ENCODE data around the gene C4orf54.

DNA sequence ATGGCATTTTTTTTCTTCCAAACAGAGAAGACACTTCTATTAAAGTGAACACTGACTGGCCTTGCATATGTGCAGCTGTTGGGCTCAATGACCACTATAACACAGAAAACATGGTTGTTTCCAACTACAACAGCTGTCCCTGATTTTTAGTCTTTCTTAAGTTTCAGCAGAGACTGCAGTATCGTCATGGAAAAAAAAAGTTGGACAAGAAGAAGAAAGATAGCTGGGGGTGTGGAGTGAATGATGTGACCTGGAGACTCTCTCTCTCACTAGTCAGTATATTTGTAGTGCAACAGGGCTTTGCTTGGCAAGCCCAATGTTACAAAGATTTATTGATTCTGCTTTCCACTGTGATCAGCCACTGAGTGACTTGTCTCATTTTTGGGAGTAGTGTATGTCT lies 29.5 kb upstream of the C4orf54 start:
- TF ChIP-seq, protein P1, sequence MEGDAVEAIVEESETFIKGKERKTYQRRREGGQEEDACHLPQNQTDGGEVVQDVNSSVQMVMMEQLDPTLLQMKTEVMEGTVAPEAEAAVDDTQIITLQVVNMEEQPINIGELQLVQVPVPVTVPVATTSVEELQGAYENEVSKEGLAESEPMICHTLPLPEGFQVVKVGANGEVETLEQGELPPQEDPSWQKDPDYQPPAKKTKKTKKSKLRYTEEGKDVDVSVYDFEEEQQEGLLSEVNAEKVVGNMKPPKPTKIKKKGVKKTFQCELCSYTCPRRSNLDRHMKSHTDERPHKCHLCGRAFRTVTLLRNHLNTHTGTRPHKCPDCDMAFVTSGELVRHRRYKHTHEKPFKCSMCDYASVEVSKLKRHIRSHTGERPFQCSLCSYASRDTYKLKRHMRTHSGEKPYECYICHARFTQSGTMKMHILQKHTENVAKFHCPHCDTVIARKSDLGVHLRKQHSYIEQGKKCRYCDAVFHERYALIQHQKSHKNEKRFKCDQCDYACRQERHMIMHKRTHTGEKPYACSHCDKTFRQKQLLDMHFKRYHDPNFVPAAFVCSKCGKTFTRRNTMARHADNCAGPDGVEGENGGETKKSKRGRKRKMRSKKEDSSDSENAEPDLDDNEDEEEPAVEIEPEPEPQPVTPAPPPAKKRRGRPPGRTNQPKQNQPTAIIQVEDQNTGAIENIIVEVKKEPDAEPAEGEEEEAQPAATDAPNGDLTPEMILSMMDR (IDR thresholded peaks at IDR 0.05; ENCODE audit: control extremely low read depth in 1 of 3, insufficient read depth in 1 of 3, low read depth in 1 of 3, low read length in 3 of 3), result no peak
- TF ChIP-seq, protein P2, sequence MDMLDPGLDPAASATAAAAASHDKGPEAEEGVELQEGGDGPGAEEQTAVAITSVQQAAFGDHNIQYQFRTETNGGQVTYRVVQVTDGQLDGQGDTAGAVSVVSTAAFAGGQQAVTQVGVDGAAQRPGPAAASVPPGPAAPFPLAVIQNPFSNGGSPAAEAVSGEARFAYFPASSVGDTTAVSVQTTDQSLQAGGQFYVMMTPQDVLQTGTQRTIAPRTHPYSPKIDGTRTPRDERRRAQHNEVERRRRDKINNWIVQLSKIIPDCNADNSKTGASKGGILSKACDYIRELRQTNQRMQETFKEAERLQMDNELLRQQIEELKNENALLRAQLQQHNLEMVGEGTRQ (IDR thresholded peaks at IDR 0.05; ENCODE audit: low read length), result no peak
- TF ChIP-seq BRCA1 (IDR thresholded peaks at IDR 0.05; ENCODE audit: low read depth, low read length) (no peak), JUND (IDR thresholded peaks at IDR 0.05; ENCODE audit: low read length) (no peak), MAFK (IDR thresholded peaks at IDR 0.05; ENCODE audit: low read depth, low read length) (no peak), EP300 (IDR thresholded peaks at IDR 0.05; ENCODE audit: borderline replicate concordance in 1 of 2, low read depth in 2 of 2, low read length in 2 of 2) (no peak), POLR2A (IDR thresholded peaks at IDR 0.05; ENCODE audit: control extremely low read depth in 1 of 2, low read depth in 2 of 2, low read length in 2 of 2) (no peak), RAD21 (IDR thresholded peaks at IDR 0.05 in 1 of 2, conservative IDR thresholded peaks at IDR 0.05 in 1 of 2; ENCODE audit: low read depth in 2 of 2, low read length in 2 of 2) (no peak), RNF2 (IDR thresholded peaks at IDR 0.05; ENCODE audit: borderline replicate concordance, low read depth, low read length, missing control alignments, poor library complexity, severe bottlenecking) (no peak), SIX5 (IDR thresholded peaks at IDR 0.05; ENCODE audit: low read depth, low read length) (no peak), POLR2AphosphoS5 (IDR thresholded peaks at IDR 0.05; ENCODE audit: low read depth, low read length) (no peak), SP2 (IDR thresholded peaks at IDR 0.05; ENCODE audit: low read length) (no peak), EGR1 (IDR thresholded peaks at IDR 0.05; ENCODE audit: borderline replicate concordance, low read depth, low read length) (no peak)
- TF ChIP-seq, protein P3, sequence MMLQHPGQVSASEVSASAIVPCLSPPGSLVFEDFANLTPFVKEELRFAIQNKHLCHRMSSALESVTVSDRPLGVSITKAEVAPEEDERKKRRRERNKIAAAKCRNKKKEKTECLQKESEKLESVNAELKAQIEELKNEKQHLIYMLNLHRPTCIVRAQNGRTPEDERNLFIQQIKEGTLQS (IDR thresholded peaks at IDR 0.05; ENCODE audit: insufficient read depth, low read depth, low read length), result no peak
